Colonic mucosa (tissue), 4 donors: Measurements from ENCODE around the gene DEFB118. TPM values are rescaled to one million over a fixed set of nuclear protein-coding genes. Genes with fewer than 3 reads are reported as not detected.
"Not testable (repeated sequence)": the region's sequence is repeated elsewhere in the genome, so short reads cannot be mapped to it uniquely, and the experiment has no call there.

ENCODE experiments used
- DNase-seq: peaks from one replicate; pipeline ENCODE4 v3.0.0-alpha.2; 2020
- H3K27ac ChIP-seq: fragments of 200-600 bp; one replicate; pipeline ENCODE4 v1.8.0; 2021
- H3K27me3 ChIP-seq: fragments of 200-600 bp; one replicate; pipeline ENCODE4 v1.8.0; 2021
- H3K36me3 ChIP-seq: fragments of 200-600 bp; one replicate; pipeline ENCODE4 v1.8.0; 2021
- H3K4me1 ChIP-seq: fragments of 200-600 bp; one replicate; pipeline ENCODE4 v1.8.0; 2021; ENCODE audit warnings: mild to moderate bottlenecking
- H3K4me3 ChIP-seq: fragments of 200-600 bp; one replicate; pipeline ENCODE4 v1.8.0; 2021
- H3K9ac ChIP-seq, 2 donors: one replicate each; pipeline ENCODE4 v1.7.0; 2013; ENCODE audit warnings: control low read depth in 2 of 2, low read depth in 2 of 2, low read length in 2 of 2
- H3K9me3 ChIP-seq: fragments of 200-600 bp; one replicate; pipeline ENCODE4 v1.8.0; 2021
- CTCF ChIP-seq: fragments of 200-600 bp; IDR thresholded peaks from one replicate; pipeline ENCODE4 v1.8.0; 2022; ENCODE audit warnings: antibody characterized with exemption, mild to moderate bottlenecking
- intact Hi-C: fragments of 100-400 bp; cut with DNase I; formaldehyde crosslinking; loops from one replicate; pipeline ENCODE4 v1.14.1; 2022
- total RNA-seq, 2 donors: library from RNA; stranded (reverse); fragmentation: NEBNext Ultra II Directional in 1 of 2; extraction: Animal tissue kit (Norgen Biotek cat#: 25700) in 1 of 2; gene quantifications; one replicate each; pipeline ENCODE4 v1.2.1, GENCODE V29; 2021
- donor health status: healthy.
- donor health status: DM: no; HTN: no; CAD: no.
- donor health status: DM: no; HTN: no; CAD: no.

DEFB118 gene
- total RNA-seq, 2 donors from 2014 or later, result not detected

GRCh38 chr20:31363295-31363694, 5.1 kb upstream of the DEFB118 start:
- Histone ChIP-seq H3K36me3 (no peaks in the 10 kb centered on the region), H3K27me3 (no peaks in the 10 kb centered on the region), H3K4me1 (no peaks in the 10 kb centered on the region), H3K9me3 (no peaks in the 10 kb centered on the region), H3K9ac (no peak overlapping the region), H3K27ac (no peak overlapping the region), H3K4me3 (no peak overlapping the region)
- DNase-seq, result no peak
- TF ChIP-seq CTCF, result no peak
- intact Hi-C loops, result no loop called here

- H3K9me3 ChIP-seq, H3K4me1 ChIP-seq, H3K4me3 ChIP-seq, DNase-seq, H3K27ac ChIP-seq, H3K9ac ChIP-seq, H3K27me3 ChIP-seq, intact Hi-C loops, H3K36me3 ChIP-seq: not testable (repeated sequence)
Observed at GRCh38 chr20:31364272-31364671, 4.1 kb upstream of the DEFB118 start.

GRCh38 chr20:31374346-31374745, 5.9 kb downstream of the DEFB118 start:
- no peak for TF ChIP-seq CTCF
- Histone ChIP-seq H3K9me3 (no peaks in the 10 kb centered on the region), H3K27ac (no peak overlapping the region), H3K4me3 (no peak overlapping the region), H3K36me3 (no peaks in the 10 kb centered on the region), H3K9ac (no peak overlapping the region), H3K4me1 (no peaks in the 10 kb centered on the region), H3K27me3 (no peaks in the 10 kb centered on the region)
- intact Hi-C loops, result no loop called here
- DNase-seq, result no peak

- Histone ChIP-seq H3K9me3 (no peaks in the 10 kb centered on the region), H3K27ac (no peak within 1 kb of the TSS), H3K4me3 (no peak within 1 kb of the TSS), H3K27me3 (no peaks in the 10 kb centered on the region), H3K4me1 (no peaks in the 10 kb centered on the region), H3K36me3 (no peaks in the 10 kb centered on the region), H3K9ac (no peak within 1 kb of the TSS)
- intact Hi-C loops, result no loop called here
- no peak for DNase-seq
- no peak for TF ChIP-seq CTCF
Observed at GRCh38 chr20:31390490-31390889, 22.1 kb downstream of the DEFB118 start, which contains the start of gene DEFB119. DEFB119 (minus strand) TSS chr20:31390590; CDS start chr20:31390483, 107 bp downstream.

- DNase-seq, result no peak
- H3K9ac ChIP-seq, result no peak overlapping the region
- no peak overlapping the region for H3K27ac ChIP-seq
- H3K36me3 ChIP-seq, result no peaks in the 10 kb centered on the region
- no peaks in the 10 kb centered on the region for H3K9me3 ChIP-seq
- intact Hi-C loops, result no loop called here
- TF ChIP-seq CTCF, result no peak
- H3K4me1 ChIP-seq, result no peaks in the 10 kb centered on the region
- no peak overlapping the region for H3K4me3 ChIP-seq
- no peaks in the 10 kb centered on the region for H3K27me3 ChIP-seq
Observed at GRCh38 chr20:31392836-31393235, 24.4 kb downstream of the DEFB118 start.

GRCh38 chr20:31394900-31395299, 26.5 kb downstream of the DEFB118 start:
- H3K27ac ChIP-seq, result no peak overlapping the region
- H3K4me3 ChIP-seq, result no peak overlapping the region
- no peaks in the 10 kb centered on the region for H3K4me1 ChIP-seq
- no peaks in the 10 kb centered on the region for H3K27me3 ChIP-seq
- no peak for TF ChIP-seq CTCF
- no peak overlapping the region for H3K9ac ChIP-seq
- no peaks in the 10 kb centered on the region for H3K36me3 ChIP-seq
- no peaks in the 10 kb centered on the region for H3K9me3 ChIP-seq
- intact Hi-C loops, result no loop called here
- DNase-seq, result no peak
